ENCODE data around the gene LHFPL2.

Gene LHFPL2

GRCh38 chr5:78595458-78595921 lies 53.1 kb downstream of the LHFPL2 start:
- DNase-seq (ENCODE audit: low read depth) = no peak

GRCh38 chr5:78594610-78595457 lies 53.7 kb downstream of the LHFPL2 start:
- DNase-seq (ENCODE audit: low read depth) = no peak

GRCh38 chr5:78594021-78594420 lies 54.6 kb downstream of the LHFPL2 start:
- no peak for DNase-seq (ENCODE audit: low read depth)

GRCh38 chr5:78593465-78593864 lies 55.1 kb downstream of the LHFPL2 start:
- no peak for DNase-seq (ENCODE audit: low read depth)

GRCh38 chr5:78592735-78593386 lies 55.7 kb downstream of the LHFPL2 start:
- no peak for DNase-seq (ENCODE audit: low read depth)

GRCh38 chr5:78591972-78592700 lies 56.4 kb downstream of the LHFPL2 start:
- no peak for DNase-seq (ENCODE audit: low read depth)

GRCh38 chr5:78591138-78591612 lies 57.4 kb downstream of the LHFPL2 start:
- DNase-seq (ENCODE audit: low read depth) = no peak

GRCh38 chr5:78589923-78590322 lies 58.6 kb downstream of the LHFPL2 start:
- no peak for DNase-seq (ENCODE audit: low read depth)

- DNase-seq (ENCODE audit: low read depth) = no peak
These were observed 60.1 kb downstream of the LHFPL2 start for GRCh38 chr5:78588507-78588906.

- no peak for DNase-seq (ENCODE audit: low read depth)
These were observed 60.7 kb downstream of the LHFPL2 start for GRCh38 chr5:78587775-78588291.

GRCh38 chr5:78587081-78587774 lies 61.3 kb downstream of the LHFPL2 start:
- DNase-seq (ENCODE audit: low read depth) = no peak

- DNase-seq (ENCODE audit: low read depth) = no peak
These were observed 62.3 kb downstream of the LHFPL2 start for GRCh38 chr5:78586251-78586650.

- DNase-seq (ENCODE audit: low read depth) = no peak
These were observed 70.6 kb downstream of the LHFPL2 start for GRCh38 chr5:78578015-78578414.

- DNase-seq (ENCODE audit: low read depth) = no peak
These were observed 71.3 kb downstream of the LHFPL2 start for GRCh38 chr5:78577071-78577807.

GRCh38 chr5:78576376-78576775 lies 72.2 kb downstream of the LHFPL2 start:
- no peak for DNase-seq (ENCODE audit: low read depth)

GRCh38 chr5:78574731-78575161 lies 73.8 kb downstream of the LHFPL2 start:
- no peak for DNase-seq (ENCODE audit: low read depth)

GRCh38 chr5:78574131-78574673 lies 74.4 kb downstream of the LHFPL2 start:
- no peak for DNase-seq (ENCODE audit: low read depth)

GRCh38 chr5:78573318-78573717 lies 75.3 kb downstream of the LHFPL2 start:
- no peak for DNase-seq (ENCODE audit: low read depth)

GRCh38 chr5:78570646-78571045 lies 77.9 kb downstream of the LHFPL2 start:
- no peak for DNase-seq (ENCODE audit: low read depth)

- DNase-seq (ENCODE audit: low read depth) = no peak
These were observed 79.1 kb downstream of the LHFPL2 start for GRCh38 chr5:78569441-78569840.

GRCh38 chr5:78568676-78569075 lies 79.9 kb downstream of the LHFPL2 start:
- DNase-seq (ENCODE audit: low read depth) = no peak
